ENCODE data around the gene CALCR.
"Not testable (repeated sequence)": the region's sequence is repeated elsewhere in the genome, so short reads cannot be mapped to it uniquely, and the experiment has no call there.

Gene CALCR

GRCh38 chr7:93535616-93536015 is 38.9 kb downstream of the CALCR start:
- H3K4me3 Mint-ChIP-seq, result no peak overlapping the region
- no peaks in the 10 kb centered on the region for H3K36me3 Mint-ChIP-seq (ENCODE audit: low read depth)
- no peak for DNase-seq
- H3K9me3 Mint-ChIP-seq, result no peaks in the 10 kb centered on the region
- no peak for ATAC-seq
- no peaks in the 10 kb centered on the region for H3K4me1 Mint-ChIP-seq
- H3K27me3 Mint-ChIP-seq, result no peaks in the 10 kb centered on the region
- H3K27ac Mint-ChIP-seq, result no peak overlapping the region

GRCh38 chr7:93530701-93531100 is 43.8 kb downstream of the CALCR start:
- no peaks in the 10 kb centered on the region for H3K36me3 Mint-ChIP-seq (ENCODE audit: low read depth)
- H3K27ac Mint-ChIP-seq, result no peak overlapping the region
- no peaks in the 10 kb centered on the region for H3K4me1 Mint-ChIP-seq
- no peak for DNase-seq
- ATAC-seq, result no peak
- H3K27me3 Mint-ChIP-seq, result no peaks in the 10 kb centered on the region
- H3K9me3 Mint-ChIP-seq, result no peaks in the 10 kb centered on the region
- no peak overlapping the region for H3K4me3 Mint-ChIP-seq

GRCh38 chr7:93516834-93517233 is 57.7 kb downstream of the CALCR start:
- ATAC-seq (no peak), DNase-seq (no peak)
- Mint-ChIP-seq H3K27ac (no peak overlapping the region), H3K36me3 (ENCODE audit: low read depth) (no peaks in the 10 kb centered on the region), H3K9me3 (no peaks in the 10 kb centered on the region), H3K4me1 (no peaks in the 10 kb centered on the region), H3K4me3 (no peak overlapping the region), H3K27me3 (peaks cover 1% of the 10 kb centered on the region)

- ATAC-seq (no peak), DNase-seq (no peak)
- peaks cover 1% of the 10 kb centered on the region for H3K27me3 Mint-ChIP-seq
- no peaks in the 10 kb centered on the region for H3K4me1 Mint-ChIP-seq
- no peak overlapping the region for H3K27ac Mint-ChIP-seq
- no peak overlapping the region for H3K4me3 Mint-ChIP-seq
- no peaks in the 10 kb centered on the region for H3K9me3 Mint-ChIP-seq
- no peaks in the 10 kb centered on the region for H3K36me3 Mint-ChIP-seq (ENCODE audit: low read depth)
These were observed 59.4 kb downstream of the CALCR start for GRCh38 chr7:93515144-93515543.

GRCh38 chr7:93509303-93509702 is 65.2 kb downstream of the CALCR start:
- DNase-seq, result no peak
- no peak for ATAC-seq
- Mint-ChIP-seq H3K27me3 (no peaks in the 10 kb centered on the region), H3K4me3 (no peak overlapping the region), H3K27ac (no peak overlapping the region), H3K4me1 (no peaks in the 10 kb centered on the region), H3K36me3 (ENCODE audit: low read depth) (no peaks in the 10 kb centered on the region), H3K9me3 (peaks cover 5% of the 10 kb centered on the region)

DNA sequence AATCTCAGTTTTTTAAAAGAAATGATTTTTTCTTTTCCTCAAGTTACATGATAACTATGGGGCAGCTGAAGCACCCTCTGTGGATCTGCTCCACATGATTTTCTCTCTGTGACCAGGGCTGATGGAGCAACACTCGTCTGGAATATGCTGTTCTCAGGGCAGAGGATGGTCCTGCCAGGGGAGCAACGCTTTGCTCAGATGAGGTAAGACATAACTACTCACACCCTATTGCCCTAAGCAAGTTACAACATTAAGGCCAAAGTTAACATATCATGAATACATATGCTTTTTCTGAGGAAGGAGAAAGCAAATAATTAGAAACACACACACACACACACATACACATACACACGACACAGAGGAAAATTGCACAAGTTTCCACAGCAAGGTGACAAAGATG is 71.4 kb downstream of the CALCR start:
- H3K36me3 Mint-ChIP-seq (ENCODE audit: low read depth), result no peaks in the 10 kb centered on the region
- no peaks in the 10 kb centered on the region for H3K4me1 Mint-ChIP-seq
- no peaks in the 10 kb centered on the region for H3K27me3 Mint-ChIP-seq
- H3K27ac Mint-ChIP-seq, result no peak overlapping the region
- DNase-seq, result no peak
- H3K4me3 Mint-ChIP-seq, result no peak overlapping the region
- ATAC-seq, result no peak
- peaks cover 5% of the 10 kb centered on the region for H3K9me3 Mint-ChIP-seq

DNA sequence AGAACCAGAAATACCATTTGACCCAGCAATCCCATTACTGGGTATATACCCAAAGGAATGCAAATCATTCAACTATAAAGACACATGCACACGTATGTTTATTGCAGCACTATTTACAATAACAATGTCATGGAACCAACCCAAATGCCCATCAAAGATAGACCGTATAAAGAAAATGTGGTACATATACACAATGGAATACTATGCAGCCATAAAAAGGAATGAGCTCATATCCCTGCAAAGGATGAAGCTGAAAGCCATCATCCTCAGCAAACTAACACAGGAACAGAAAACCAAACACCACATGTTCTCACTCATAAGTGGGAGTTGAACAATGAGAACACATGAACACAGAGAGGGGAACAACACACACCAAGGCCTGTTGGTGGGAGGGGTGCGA is 82.7 kb downstream of the CALCR start:
- H3K27ac Mint-ChIP-seq; H3K9me3 Mint-ChIP-seq; H3K36me3 Mint-ChIP-seq (ENCODE audit: low read depth); H3K27me3 Mint-ChIP-seq; DNase-seq; H3K4me1 Mint-ChIP-seq; H3K4me3 Mint-ChIP-seq; ATAC-seq: not testable (repeated sequence)

DNA sequence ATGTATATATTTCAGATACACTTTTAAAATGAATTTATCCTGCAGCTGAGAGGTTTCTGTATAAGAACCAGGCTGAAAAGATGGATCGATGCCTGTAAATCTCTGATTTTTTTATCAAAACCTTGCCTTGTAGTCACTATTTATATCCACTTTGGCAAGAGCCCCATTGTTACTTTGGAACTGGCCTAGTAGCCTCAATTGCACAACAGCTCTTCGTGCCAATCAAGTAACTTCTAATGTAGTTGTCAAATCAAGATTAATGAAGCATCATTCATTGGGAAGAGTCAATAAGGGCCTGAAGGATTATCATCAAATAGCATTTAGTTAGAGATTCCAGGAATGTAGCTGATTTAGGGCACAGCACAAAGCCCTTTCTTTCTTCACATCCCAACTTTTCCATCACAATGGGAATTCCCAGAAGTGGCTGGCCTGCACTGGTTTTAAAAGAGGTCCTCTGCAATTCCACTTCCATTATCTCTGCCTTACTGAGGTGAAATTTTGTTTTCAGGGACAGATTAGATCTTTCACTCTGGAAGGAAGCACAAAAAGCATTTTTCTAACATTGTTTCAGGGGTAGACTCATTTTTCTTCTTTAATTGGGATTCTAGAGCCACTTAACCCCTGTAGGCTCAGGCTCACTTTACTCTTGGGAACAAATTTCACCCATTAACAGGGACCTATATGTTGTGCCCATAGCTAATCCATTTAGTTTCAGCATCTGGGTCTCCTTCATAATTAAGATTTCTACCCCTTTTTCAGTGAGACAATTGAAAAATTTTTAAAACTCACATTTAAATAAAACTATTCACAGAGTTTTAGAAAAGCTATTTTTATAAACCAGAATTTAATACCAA is 97.8 kb downstream of the CALCR start:
- no peaks in the 10 kb centered on the region for H3K27me3 Mint-ChIP-seq
- ATAC-seq (no peak), DNase-seq (no peak)
- H3K4me1 Mint-ChIP-seq, result no peaks in the 10 kb centered on the region
- H3K4me3 Mint-ChIP-seq, result no peak overlapping the region
- no peaks in the 10 kb centered on the region for H3K9me3 Mint-ChIP-seq
- H3K36me3 Mint-ChIP-seq (ENCODE audit: low read depth), result no peaks in the 10 kb centered on the region
- H3K27ac Mint-ChIP-seq, result no peak overlapping the region

DNA sequence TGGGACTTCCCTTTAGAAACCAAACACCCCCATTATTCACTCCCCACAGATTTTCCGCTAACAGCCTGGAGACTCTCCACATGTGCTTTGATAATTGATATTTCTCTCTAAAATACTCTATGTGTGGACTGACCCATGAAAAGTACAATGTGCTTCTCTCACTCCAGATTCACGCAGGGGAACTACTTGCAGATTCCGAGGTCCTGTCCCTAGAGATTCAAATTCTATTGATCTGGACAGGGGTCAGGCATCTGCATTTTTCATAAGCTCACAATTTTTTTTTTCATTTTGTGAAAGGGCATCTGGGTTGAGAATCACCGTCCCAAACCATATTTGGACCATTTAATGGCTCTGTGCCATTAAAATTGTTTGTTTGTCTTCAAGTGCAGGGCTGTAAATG is 98.7 kb downstream of the CALCR start:
- Mint-ChIP-seq H3K9me3 (no peaks in the 10 kb centered on the region), H3K36me3 (ENCODE audit: low read depth) (no peaks in the 10 kb centered on the region), H3K4me3 (no peak overlapping the region), H3K27me3 (no peaks in the 10 kb centered on the region), H3K4me1 (no peaks in the 10 kb centered on the region), H3K27ac (no peak overlapping the region)
- ATAC-seq (no peak), DNase-seq (no peak)

DNA sequence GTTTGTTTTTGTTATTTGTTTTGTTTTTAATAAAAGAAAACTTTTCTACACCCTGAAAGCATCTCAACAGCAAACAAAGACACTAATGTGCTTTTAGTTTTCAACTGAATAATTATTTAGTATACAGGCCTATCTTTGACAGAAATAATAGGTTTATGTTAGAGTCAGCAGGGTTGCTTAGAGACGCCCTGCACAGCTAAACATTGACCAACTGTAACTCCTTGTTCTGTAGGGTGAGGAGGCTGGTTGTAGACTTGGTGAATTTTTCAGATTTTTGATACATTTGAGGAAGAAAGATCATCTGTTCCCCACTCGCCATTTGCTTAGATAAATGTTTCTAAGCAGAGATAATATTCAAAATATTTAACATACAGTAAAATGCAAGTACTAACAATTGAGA is 103.1 kb downstream of the CALCR start:
- H3K27ac Mint-ChIP-seq, result no peak overlapping the region
- ATAC-seq (no peak), DNase-seq (no peak)
- H3K36me3 Mint-ChIP-seq (ENCODE audit: low read depth), result no peaks in the 10 kb centered on the region
- no peaks in the 10 kb centered on the region for H3K9me3 Mint-ChIP-seq
- no peaks in the 10 kb centered on the region for H3K4me1 Mint-ChIP-seq
- no peak overlapping the region for H3K4me3 Mint-ChIP-seq
- peaks cover 4% of the 10 kb centered on the region for H3K27me3 Mint-ChIP-seq

- DNase-seq, result no peak
- H3K9me3 Mint-ChIP-seq, result no peaks in the 10 kb centered on the region
- no peaks in the 10 kb centered on the region for H3K36me3 Mint-ChIP-seq (ENCODE audit: low read depth)
- H3K4me1 Mint-ChIP-seq, result no peaks in the 10 kb centered on the region
- ATAC-seq, result no peak
- H3K27ac Mint-ChIP-seq, result no peak overlapping the region
- H3K4me3 Mint-ChIP-seq, result no peak overlapping the region
- H3K27me3 Mint-ChIP-seq, result no peaks in the 10 kb centered on the region
These were observed 110.8 kb downstream of the CALCR start for GRCh38 chr7:93463764-93464163.

DNA sequence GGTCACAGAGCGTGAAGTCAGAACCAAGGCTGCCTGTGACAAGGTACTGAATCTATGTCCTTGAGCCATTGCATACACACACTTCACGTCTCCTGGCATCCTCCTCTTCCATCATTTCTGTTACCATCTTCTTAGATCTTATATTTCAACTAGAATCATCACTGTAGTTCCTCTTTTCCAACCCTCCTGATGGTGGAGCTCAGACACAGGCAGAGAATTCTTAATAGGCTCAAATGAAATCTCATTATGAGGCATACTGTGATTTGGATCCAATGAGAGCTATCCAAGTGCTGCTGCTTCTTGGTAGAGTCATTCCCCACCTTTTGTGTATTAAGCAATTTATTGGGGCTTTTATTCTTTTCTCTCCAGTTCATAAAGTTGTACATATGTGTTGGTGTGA is 113.2 kb downstream of the CALCR start:
- no peaks in the 10 kb centered on the region for H3K4me1 Mint-ChIP-seq
- no peaks in the 10 kb centered on the region for H3K9me3 Mint-ChIP-seq
- ATAC-seq (no peak), DNase-seq (no peak)
- no peak overlapping the region for H3K4me3 Mint-ChIP-seq
- H3K27ac Mint-ChIP-seq, result no peak overlapping the region
- no peaks in the 10 kb centered on the region for H3K36me3 Mint-ChIP-seq (ENCODE audit: low read depth)
- no peaks in the 10 kb centered on the region for H3K27me3 Mint-ChIP-seq

- DNase-seq (no peak), ATAC-seq (no peak)
- Mint-ChIP-seq H3K4me3 (no peak overlapping the region), H3K4me1 (no peaks in the 10 kb centered on the region), H3K36me3 (ENCODE audit: low read depth) (no peaks in the 10 kb centered on the region), H3K27ac (no peak overlapping the region), H3K9me3 (no peaks in the 10 kb centered on the region), H3K27me3 (no peaks in the 10 kb centered on the region)
These were observed 121.3 kb downstream of the CALCR start for GRCh38 chr7:93453262-93453661.

GRCh38 chr7:93448176-93448575 is 126.3 kb downstream of the CALCR start:
- no peaks in the 10 kb centered on the region for H3K4me1 Mint-ChIP-seq
- DNase-seq, result no peak
- no peak overlapping the region for H3K4me3 Mint-ChIP-seq
- no peak overlapping the region for H3K27ac Mint-ChIP-seq
- no peak for ATAC-seq
- H3K27me3 Mint-ChIP-seq, result no peaks in the 10 kb centered on the region
- no peaks in the 10 kb centered on the region for H3K36me3 Mint-ChIP-seq (ENCODE audit: low read depth)
- no peaks in the 10 kb centered on the region for H3K9me3 Mint-ChIP-seq

- H3K4me1 Mint-ChIP-seq, result no peaks in the 10 kb centered on the region
- DNase-seq (no peak), ATAC-seq (no peak)
- no peak overlapping the region for H3K27ac Mint-ChIP-seq
- H3K9me3 Mint-ChIP-seq, result no peaks in the 10 kb centered on the region
- H3K27me3 Mint-ChIP-seq, result no peaks in the 10 kb centered on the region
- H3K4me3 Mint-ChIP-seq, result no peak overlapping the region
- H3K36me3 Mint-ChIP-seq (ENCODE audit: low read depth), result no peaks in the 10 kb centered on the region
These were observed 127.0 kb downstream of the CALCR start for GRCh38 chr7:93447509-93447908.
